HUES48 (cell line): Measurements from ENCODE around the gene ZFP14.

Source experiments
- H3K27ac ChIP-seq: one replicate; pipeline ENCODE4 v1.7.0; 2013; ENCODE audit warnings: low read depth, low read length, inconsistent platforms
- H3K27me3 ChIP-seq: 2 replicates; pipeline ENCODE4 v1.6.1; 2013; ENCODE audit warnings: mild to moderate bottlenecking, low read length; ENCODE audit not compliant: control insufficient read depth, insufficient read depth
- H3K36me3 ChIP-seq: 2 replicates; pipeline ENCODE4 v1.6.1; 2013; ENCODE audit warnings: low read length; ENCODE audit not compliant: control insufficient read depth, insufficient read depth
- H3K4me1 ChIP-seq: 2 replicates; pipeline ENCODE4 v1.6.1; 2013; ENCODE audit warnings: mild to moderate bottlenecking, low read length; ENCODE audit not compliant: control insufficient read depth, insufficient read depth
- H3K4me3 ChIP-seq: 2 replicates; pipeline ENCODE4 v1.5.1; 2013; ENCODE audit warnings: mild to moderate bottlenecking, low read depth, low read length
- H3K9ac ChIP-seq: 2 replicates; pipeline ENCODE4 v1.6.1; 2013; ENCODE audit warnings: mild to moderate bottlenecking, low read depth, low read length, moderate library complexity
- H3K9me3 ChIP-seq: 2 replicates; pipeline ENCODE4 v1.6.1; 2013; ENCODE audit warnings: low read length; ENCODE audit not compliant: control insufficient read depth, insufficient read depth

The ZFP14 gene

DNA sequence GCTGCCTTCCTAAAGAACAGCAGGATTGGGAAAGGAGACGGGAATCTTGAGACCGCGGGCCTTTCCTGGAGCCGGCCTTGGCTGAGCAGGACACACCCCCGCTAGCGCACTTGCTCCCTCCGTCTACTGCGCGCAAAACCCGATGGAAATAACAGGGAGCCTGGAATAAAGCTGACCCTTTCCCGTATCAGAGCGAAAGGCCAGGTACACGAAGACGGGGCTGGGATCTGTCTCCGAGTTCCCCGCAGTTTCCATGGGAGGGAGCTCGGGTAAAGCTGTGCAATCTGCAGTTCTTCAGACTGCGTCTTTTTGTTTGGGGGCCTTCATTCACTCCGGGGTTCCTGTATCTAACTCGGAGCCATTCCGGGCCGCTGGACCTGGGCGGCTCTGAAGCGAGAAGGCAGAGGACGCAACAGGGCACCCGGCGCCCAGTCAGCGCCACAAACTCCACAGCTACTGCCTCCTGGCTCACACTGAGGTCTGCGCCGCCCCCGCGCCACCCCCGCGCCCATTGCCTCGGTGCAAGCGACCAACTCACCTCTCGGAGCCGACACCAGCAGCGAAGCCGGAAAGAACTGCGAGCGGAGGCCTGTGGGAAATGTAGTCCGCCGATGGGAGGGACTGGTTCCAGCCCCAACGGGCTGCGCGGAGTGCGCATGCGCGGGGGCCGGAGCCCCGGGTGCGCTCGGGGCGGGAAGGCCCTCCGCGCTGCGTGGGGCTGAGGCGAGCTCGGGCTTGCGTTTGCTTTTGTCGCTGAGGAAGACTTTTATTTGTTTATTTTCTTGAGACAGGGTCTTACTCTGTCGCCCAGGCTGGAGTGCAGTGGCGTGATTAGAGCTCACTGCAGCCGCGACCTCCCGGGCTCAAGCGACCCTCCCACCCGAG lies at the start of gene ZFP14:
Gene ZFP14, minus strand, starts transcription at position 577 of the 885 bp plus-strand sequence. CDS start 11,309 bp downstream, outside the sequence.
- peaks cover 5% of the 10 kb centered on the region for H3K4me1 ChIP-seq
- peak within 1 kb of the TSS; percentile 89 for H3K4me3 ChIP-seq
- H3K36me3 ChIP-seq = no peaks in the 10 kb centered on the region
- H3K9me3 ChIP-seq = no peaks in the 10 kb centered on the region
- peak within 1 kb of the TSS; percentile 83 for H3K27ac ChIP-seq
- no peaks in the 10 kb centered on the region for H3K27me3 ChIP-seq
- peak within 1 kb of the TSS; percentile 76 for H3K9ac ChIP-seq

GRCh38 chr19:36423925-36424324 lies 44.9 kb upstream of the ZFP14 start:
- Histone ChIP-seq H3K27me3 (peaks cover 35% of the 10 kb centered on the region), H3K4me1 (no peaks in the 10 kb centered on the region), H3K9ac (no peak overlapping the region), H3K9me3 (peaks cover 3% of the 10 kb centered on the region), H3K27ac (no peak overlapping the region), H3K36me3 (no peaks in the 10 kb centered on the region), H3K4me3 (no peak overlapping the region)

- Histone ChIP-seq H3K9ac (no peak overlapping the region; the same call in 1 of the 2 replicates), H3K27ac (no peak overlapping the region), H3K4me3 (peak overlapping the region; percentile 61), H3K4me1 (no peaks in the 10 kb centered on the region), H3K9me3 (peaks cover 3% of the 10 kb centered on the region; the same call in 1 of the 2 replicates), H3K36me3 (no peaks in the 10 kb centered on the region), H3K27me3 (peaks cover 37% of the 10 kb centered on the region)
Measured at GRCh38 chr19:36421749-36422481, 42.9 kb upstream of the ZFP14 start.

GRCh38 chr19:36420961-36421748 lies 42.2 kb upstream of the ZFP14 start:
- Histone ChIP-seq H3K27ac (no peak overlapping the region), H3K4me3 (peak overlapping the region; percentile 61), H3K27me3 (peaks cover 37% of the 10 kb centered on the region), H3K9ac (no peak overlapping the region; the same call in 1 of the 2 replicates), H3K4me1 (no peaks in the 10 kb centered on the region), H3K9me3 (peaks cover 3% of the 10 kb centered on the region; the same call in 1 of the 2 replicates), H3K36me3 (no peaks in the 10 kb centered on the region)

- peak within 1 kb of the TSS; percentile 72 for H3K27ac ChIP-seq
- peak within 1 kb of the TSS; percentile 59 for H3K9ac ChIP-seq
Measured at GRCh38 chr19:36418287-36419001, 39.4 kb upstream of the ZFP14 start, which contains the start of gene ZFP82. Gene ZFP82, minus strand, starts transcription at chr19:36418644. Its CDS starts 8,855 bp downstream, at chr19:36409789.

DNA sequence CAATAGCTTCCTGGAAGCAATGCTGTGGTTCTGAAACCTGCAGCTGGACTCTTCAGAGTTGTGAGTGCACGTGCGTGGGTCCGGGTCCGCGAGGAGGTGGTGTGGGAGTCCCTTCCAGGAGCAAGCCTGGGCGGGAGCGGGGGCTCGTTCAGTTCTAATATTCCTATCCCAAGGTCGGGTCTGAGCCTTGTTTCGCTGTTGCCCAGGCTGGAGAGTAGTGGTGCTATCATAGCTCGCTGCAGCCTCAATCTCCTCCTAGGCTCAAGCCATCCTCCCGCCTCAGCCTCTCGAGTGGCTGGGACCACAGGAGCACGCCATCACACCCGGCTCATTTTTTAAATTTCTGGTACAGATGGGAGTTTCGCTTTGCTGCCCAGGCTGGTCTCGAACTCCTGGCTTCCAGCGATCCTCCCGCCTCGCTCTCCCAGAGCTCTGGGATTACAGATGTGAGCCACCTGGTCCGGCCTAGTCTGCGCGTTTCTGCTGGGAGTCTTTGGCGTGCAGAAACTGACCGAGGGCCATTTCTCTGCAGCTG lies 38.8 kb upstream of the ZFP14 start:
- no peaks in the 10 kb centered on the region for H3K9me3 ChIP-seq
- H3K27me3 ChIP-seq = peaks cover 37% of the 10 kb centered on the region
- H3K4me3 ChIP-seq = peak overlapping the region; percentile 72
- H3K36me3 ChIP-seq = peaks cover 7% of the 10 kb centered on the region; the same call in 1 of the 2 replicates
- H3K4me1 ChIP-seq = no peaks in the 10 kb centered on the region
- H3K27ac ChIP-seq = no peak overlapping the region
- peak overlapping the region; percentile 59 for H3K9ac ChIP-seq

More at GRCh38 chr19:36418287-36419001, 39.4 kb upstream of the ZFP14 start, which contains the start of gene ZFP82:
- Histone ChIP-seq H3K9me3 (no peaks in the 10 kb centered on the region), H3K4me1 (no peaks in the 10 kb centered on the region), H3K27me3 (peaks cover 37% of the 10 kb centered on the region), H3K36me3 (0 out of 2 replicates have a peak, but pooled peaks cover 6% of the 10 kb centered on the region), H3K4me3 (peak within 1 kb of the TSS; percentile 72)

- Histone ChIP-seq H3K9me3 (0 out of 2 replicates have a peak, but pooled peaks cover 5% of the 10 kb centered on the region), H3K36me3 (peaks cover 57% of the 10 kb centered on the region), H3K27me3 (no peaks in the 10 kb centered on the region), H3K4me1 (no peaks in the 10 kb centered on the region), H3K9ac (no peak overlapping the region), H3K4me3 (no peak overlapping the region), H3K27ac (no peak overlapping the region)
Measured at GRCh38 chr19:36409841-36410240, 30.8 kb upstream of the ZFP14 start.

DNA sequence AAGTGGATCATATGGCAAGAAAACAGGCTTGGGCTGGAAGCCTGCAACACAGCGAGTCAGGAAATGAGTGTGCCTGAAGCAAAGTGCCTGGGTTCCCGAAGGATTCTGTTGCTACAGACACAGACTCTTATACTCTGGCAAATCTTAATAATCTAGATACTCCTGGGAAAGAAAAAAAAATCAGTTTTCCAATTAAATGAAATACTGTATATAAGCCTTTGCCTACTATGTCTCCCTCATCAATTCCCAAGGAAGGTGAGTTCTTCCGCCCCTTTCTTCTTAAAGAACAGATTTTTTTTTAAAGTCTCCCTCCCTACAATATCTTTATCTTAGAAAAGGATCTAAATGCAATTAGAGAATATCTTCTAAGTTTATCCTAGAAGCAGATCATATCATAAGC lies 29.1 kb upstream of the ZFP14 start:
- peaks cover 8% of the 10 kb centered on the region; the same call in 1 of the 2 replicates for H3K9me3 ChIP-seq
- no peak overlapping the region for H3K27ac ChIP-seq
- no peaks in the 10 kb centered on the region for H3K4me1 ChIP-seq
- H3K27me3 ChIP-seq = no peaks in the 10 kb centered on the region
- H3K9ac ChIP-seq = no peak overlapping the region
- H3K36me3 ChIP-seq = peaks cover 70% of the 10 kb centered on the region
- H3K4me3 ChIP-seq = no peak overlapping the region

DNA sequence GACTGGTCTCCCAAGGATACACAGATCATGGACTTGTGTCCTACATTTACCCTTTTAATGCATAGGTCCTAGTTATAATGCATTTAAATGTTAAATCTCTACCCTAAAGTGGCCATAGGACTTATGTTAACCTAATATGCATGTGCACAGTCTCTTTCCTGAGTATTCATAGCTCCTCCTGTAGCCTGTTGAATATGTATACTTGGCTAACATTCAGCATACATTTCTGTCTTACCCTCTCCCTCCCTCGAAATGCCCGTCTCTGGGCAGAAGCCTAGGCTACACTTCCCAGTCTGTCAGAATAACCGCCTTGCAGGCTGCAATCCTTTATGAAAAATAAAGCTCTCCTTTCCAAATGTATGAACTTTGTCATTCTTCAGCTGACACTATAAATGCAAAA lies 25.5 kb upstream of the ZFP14 start:
- Histone ChIP-seq H3K27me3 (no peaks in the 10 kb centered on the region), H3K9ac (no peak overlapping the region), H3K4me3 (no peak overlapping the region), H3K4me1 (no peaks in the 10 kb centered on the region), H3K36me3 (peaks cover 84% of the 10 kb centered on the region), H3K9me3 (peaks cover 3% of the 10 kb centered on the region; the same call in 1 of the 2 replicates), H3K27ac (no peak overlapping the region)
